Measurements from ENCODE around the gene ZNF536. TPM values are rescaled to one million over a fixed set of nuclear protein-coding genes. Genes with fewer than 3 reads are reported as not detected.

Gene ZNF536
- total and polyA plus RNA-seq, 2 of the 13 experiments (the other 11 are each of a cell fraction or from before 2014, with no cell fraction given), result not detected

DNA sequence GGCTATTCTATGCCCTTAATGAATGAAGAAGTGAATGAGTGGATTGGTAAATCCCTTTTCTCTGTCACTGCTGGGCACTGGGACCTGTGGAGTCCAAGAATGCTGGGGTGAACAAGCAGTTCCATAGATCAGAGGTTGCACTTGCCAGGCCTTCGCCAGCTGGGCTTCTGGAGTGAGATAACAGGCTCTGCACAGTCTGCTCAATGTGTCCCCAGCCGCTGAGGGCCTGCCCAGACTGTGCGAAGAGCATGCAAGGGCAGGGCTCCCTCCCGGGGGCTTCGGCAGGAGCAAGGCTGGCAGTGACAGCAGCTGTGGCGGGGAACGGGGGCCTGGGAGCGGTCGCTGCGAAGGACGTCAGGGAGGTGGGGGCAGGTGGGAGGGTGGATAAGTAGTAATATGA is 51.3 kb downstream of the ZNF536 start:
- in situ Hi-C loops (cut with HindIII; ENCODE audit: extremely low pct_ligation_motif_present, low pct_unique_long_range_greater_than_20kb), result no loop called here
- Histone ChIP-seq H4K20me1 (ENCODE audit: insufficient read depth, low read length) (no peaks in the 10 kb centered on the region), H3K4me2 (ENCODE audit: low read depth, low read length) (no peak overlapping the region), H3K4me1 (ENCODE audit: insufficient read depth, low read length) (no peaks in the 10 kb centered on the region), H3K79me2 (ENCODE audit: insufficient read depth, low read length) (no peaks in the 10 kb centered on the region), H3K36me3 (replicated peaks in 1 of 2; ENCODE audit: control insufficient read depth in 1 of 2, insufficient read depth in 2 of 2, low read length in 2 of 2) (no peaks in the 10 kb centered on the region), H3K27ac (ENCODE audit: extremely low read length, insufficient read depth, low read length) (no peak overlapping the region), H2AFZ (ENCODE audit: low read length) (no peak overlapping the region), H3K9ac (ENCODE audit: insufficient read depth, low read depth, low read length) (no peak overlapping the region), H3K4me3 (replicated peaks in 1 of 3; ENCODE audit: insufficient read depth in 1 of 3, low read depth in 2 of 3, low read length in 3 of 3) (no peak overlapping the region), H3K9me3 (ENCODE audit: low read length) (no peaks in the 10 kb centered on the region), H3K27me3 (ENCODE audit: control insufficient read depth in 1 of 2, insufficient read depth in 2 of 2, low read length in 2 of 2) (peaks cover 0 to 8% of the 10 kb centered on the region in 2 experiments; a peak in 3 of 5 replicates)
- ATAC-seq (no peak), DNase-seq (ENCODE audit: low spot score) (no peak), FAIRE-seq (no peak)
- ChIA-PET POLR2A (no interaction called here), CTCF (ENCODE audit: low intra/inter-chr PET ratio, low total read pairs) (no interaction called here)
- BruUV-seq (replicated peaks), result no TSS peak
- 37% methylated on average over 10 of the region's 11 CpGs for WGBS (ENCODE audit: low lambda C conversion rate)
- intact Hi-C loops (cut with micrococcal nuclease; ENCODE audit: unreplicated experiment), result no loop called here
- no peak for TF ChIP-seq ZNF749 (CRISPR knock-in tag; IDR thresholded peaks at IDR 0.05; ENCODE audit: borderline replicate concordance)
- no peak for TF ChIP-seq KLF15 (CRISPR knock-in tag; IDR thresholded peaks at IDR 0.05; ENCODE audit: borderline replicate concordance)
- TF ChIP-seq TEAD3 (CRISPR knock-in tag; optimal IDR thresholded peaks at IDR 0.05; ENCODE audit: borderline replicate concordance), result no peak
- TF ChIP-seq, protein P1, sequence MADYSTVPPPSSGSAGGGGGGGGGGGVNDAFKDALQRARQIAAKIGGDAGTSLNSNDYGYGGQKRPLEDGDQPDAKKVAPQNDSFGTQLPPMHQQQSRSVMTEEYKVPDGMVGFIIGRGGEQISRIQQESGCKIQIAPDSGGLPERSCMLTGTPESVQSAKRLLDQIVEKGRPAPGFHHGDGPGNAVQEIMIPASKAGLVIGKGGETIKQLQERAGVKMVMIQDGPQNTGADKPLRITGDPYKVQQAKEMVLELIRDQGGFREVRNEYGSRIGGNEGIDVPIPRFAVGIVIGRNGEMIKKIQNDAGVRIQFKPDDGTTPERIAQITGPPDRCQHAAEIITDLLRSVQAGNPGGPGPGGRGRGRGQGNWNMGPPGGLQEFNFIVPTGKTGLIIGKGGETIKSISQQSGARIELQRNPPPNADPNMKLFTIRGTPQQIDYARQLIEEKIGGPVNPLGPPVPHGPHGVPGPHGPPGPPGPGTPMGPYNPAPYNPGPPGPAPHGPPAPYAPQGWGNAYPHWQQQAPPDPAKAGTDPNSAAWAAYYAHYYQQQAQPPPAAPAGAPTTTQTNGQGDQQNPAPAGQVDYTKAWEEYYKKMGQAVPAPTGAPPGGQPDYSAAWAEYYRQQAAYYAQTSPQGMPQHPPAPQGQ (CRISPR knock-in tag; IDR thresholded peaks at IDR 0.05; ENCODE audit: borderline replicate concordance), result no peak
- TF ChIP-seq RAD51 (IDR thresholded peaks at IDR 0.05; ENCODE audit: borderline replicate concordance), result no peak
- no peak for TF ChIP-seq JARID2 (CRISPR knock-in tag; IDR thresholded peaks at IDR 0.05; ENCODE audit: insufficient replicate concordance)
- no peak for TF ChIP-seq NFYC (CRISPR knock-in tag; IDR thresholded peaks at IDR 0.05)
- TF ChIP-seq, protein P2, sequence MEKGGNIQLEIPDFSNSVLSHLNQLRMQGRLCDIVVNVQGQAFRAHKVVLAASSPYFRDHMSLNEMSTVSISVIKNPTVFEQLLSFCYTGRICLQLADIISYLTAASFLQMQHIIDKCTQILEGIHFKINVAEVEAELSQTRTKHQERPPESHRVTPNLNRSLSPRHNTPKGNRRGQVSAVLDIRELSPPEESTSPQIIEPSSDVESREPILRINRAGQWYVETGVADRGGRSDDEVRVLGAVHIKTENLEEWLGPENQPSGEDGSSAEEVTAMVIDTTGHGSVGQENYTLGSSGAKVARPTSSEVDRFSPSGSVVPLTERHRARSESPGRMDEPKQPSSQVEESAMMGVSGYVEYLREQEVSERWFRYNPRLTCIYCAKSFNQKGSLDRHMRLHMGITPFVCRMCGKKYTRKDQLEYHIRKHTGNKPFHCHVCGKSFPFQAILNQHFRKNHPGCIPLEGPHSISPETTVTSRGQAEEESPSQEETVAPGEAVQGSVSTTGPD (CRISPR knock-in tag; IDR thresholded peaks at IDR 0.05), result no peak
- no peak for TF ChIP-seq ZNF430 (CRISPR knock-in tag; IDR thresholded peaks at IDR 0.05)
- TF ChIP-seq ISL2 (CRISPR knock-in tag; IDR thresholded peaks at IDR 0.05), result no peak
- TF ChIP-seq ZNF567 (CRISPR knock-in tag; IDR thresholded peaks at IDR 0.05; ENCODE audit: borderline replicate concordance), result no peak
- no peak for TF ChIP-seq TOE1 (CRISPR knock-in tag; IDR thresholded peaks at IDR 0.05)
- no peak for TF ChIP-seq TBX2 (CRISPR knock-in tag; IDR thresholded peaks at IDR 0.05; ENCODE audit: borderline replicate concordance)
- TF ChIP-seq, protein P3, sequence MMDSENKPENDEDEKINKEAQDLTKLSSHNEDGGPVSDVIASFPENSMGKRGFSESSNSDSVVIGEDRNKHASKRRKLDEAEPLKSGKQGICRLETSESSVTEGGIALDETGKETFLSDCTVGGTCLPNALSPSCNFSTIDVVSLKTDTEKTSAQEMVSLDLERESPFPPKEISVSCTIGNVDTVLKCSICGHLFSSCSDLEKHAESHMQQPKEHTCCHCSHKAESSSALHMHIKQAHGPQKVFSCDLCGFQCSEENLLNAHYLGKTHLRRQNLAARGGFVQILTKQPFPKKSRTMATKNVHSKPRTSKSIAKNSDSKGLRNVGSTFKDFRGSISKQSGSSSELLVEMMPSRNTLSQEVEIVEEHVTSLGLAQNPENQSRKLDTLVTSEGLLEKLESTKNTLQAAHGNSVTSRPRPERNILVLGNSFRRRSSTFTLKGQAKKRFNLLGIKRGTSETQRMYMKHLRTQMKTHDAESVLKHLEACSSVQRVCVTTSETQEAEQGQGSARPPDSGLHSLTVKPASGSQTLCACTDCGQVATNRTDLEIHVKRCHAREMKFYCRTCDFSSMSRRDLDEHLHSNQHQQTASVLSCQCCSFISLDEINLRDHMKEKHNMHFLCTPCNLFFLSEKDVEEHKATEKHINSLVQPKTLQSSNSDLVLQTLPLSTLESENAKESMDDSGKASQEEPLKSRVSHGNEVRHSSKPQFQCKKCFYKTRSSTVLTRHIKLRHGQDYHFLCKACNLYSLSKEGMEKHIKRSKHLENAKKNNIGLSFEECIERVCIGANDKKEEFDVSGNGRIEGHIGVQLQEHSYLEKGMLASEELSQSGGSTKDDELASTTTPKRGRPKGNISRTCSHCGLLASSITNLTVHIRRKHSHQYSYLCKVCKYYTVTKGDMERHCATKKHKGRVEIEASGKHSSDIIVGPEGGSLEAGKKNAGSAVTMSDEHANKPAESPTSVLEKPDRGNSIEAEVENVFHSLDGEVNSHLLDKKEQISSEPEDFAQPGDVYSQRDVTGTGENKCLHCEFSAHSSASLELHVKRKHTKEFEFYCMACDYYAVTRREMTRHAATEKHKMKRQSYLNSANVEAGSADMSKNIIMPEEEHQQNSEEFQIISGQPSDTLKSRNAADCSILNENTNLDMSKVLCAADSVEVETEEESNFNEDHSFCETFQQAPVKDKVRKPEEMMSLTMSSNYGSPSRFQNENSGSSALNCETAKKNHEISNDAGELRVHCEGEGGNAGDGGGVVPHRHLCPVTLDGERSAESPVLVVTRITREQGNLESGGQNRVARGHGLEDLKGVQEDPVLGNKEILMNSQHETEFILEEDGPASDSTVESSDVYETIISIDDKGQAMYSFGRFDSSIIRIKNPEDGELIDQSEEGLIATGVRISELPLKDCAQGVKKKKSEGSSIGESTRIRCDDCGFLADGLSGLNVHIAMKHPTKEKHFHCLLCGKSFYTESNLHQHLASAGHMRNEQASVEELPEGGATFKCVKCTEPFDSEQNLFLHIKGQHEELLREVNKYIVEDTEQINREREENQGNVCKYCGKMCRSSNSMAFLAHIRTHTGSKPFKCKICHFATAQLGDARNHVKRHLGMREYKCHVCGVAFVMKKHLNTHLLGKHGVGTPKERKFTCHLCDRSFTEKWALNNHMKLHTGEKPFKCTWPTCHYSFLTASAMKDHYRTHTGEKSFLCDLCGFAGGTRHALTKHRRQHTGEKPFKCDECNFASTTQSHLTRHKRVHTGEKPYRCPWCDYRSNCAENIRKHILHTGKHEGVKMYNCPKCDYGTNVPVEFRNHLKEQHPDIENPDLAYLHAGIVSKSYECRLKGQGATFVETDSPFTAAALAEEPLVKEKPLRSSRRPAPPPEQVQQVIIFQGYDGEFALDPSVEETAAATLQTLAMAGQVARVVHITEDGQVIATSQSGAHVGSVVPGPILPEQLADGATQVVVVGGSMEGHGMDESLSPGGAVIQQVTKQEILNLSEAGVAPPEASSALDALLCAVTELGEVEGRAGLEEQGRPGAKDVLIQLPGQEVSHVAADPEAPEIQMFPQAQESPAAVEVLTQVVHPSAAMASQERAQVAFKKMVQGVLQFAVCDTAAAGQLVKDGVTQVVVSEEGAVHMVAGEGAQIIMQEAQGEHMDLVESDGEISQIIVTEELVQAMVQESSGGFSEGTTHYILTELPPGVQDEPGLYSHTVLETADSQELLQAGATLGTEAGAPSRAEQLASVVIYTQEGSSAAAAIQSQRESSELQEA (CRISPR knock-in tag; IDR thresholded peaks at IDR 0.05; ENCODE audit: not compliant biosample characterization), result no peak
